HepG2 (cell line): ENCODE results near the gene GPER1. TPM values are rescaled to one million over a fixed set of nuclear protein-coding genes. Genes with fewer than 3 reads are reported as not detected.

Experiments used
- ATAC-seq: fragments of 200-7000 bp; cut with Tn5 transposase; 3 replicates; pipeline ENCODE4 v1.9.1; 2020; ENCODE audit warnings: mild to moderate bottlenecking, moderate library complexity
- BruUV-seq: library from RNA; stranded (reverse); fragments of 400-500 nt; replicated peaks from 2 replicates; lab custom pipeline; 2021; lab: Mats Ljungman, UMichigan
- CTCF ChIA-PET: fragments of 300-600 bp; formaldehyde crosslinking; extraction: SDS; loops from one replicate; lab custom pipeline; 2021; ENCODE audit warnings: low total read pairs, inconsistent platforms, low intra/inter-chr PET ratio; lab: Yijun Ruan, JAX
- POLR2A ChIA-PET: fragments of 350-600 bp; sonication (Branson Sonifier 250); formaldehyde crosslinking; loops from one replicate; lab custom pipeline; 2020; ENCODE audit warnings: antibody characterized with exemption, inconsistent platforms; lab: Yijun Ruan, JAX
- DNase-seq: peaks from one replicate; pipeline ENCODE4 v3.0.0-alpha.2; 2015; ENCODE audit warnings: low spot score
- FAIRE-seq: peaks from 3 replicates; lab custom pipeline; 2011; peaks lifted over from hg19 to GRCh38; lab: Jason Lieb, UNC
- H2AFZ ChIP-seq: one replicate; pipeline ENCODE4 v1.6.1; 2011; ENCODE audit warnings: low read length, inconsistent platforms
- H3K27ac ChIP-seq: fragments of 300-600 bp; 3 replicates; pipeline ENCODE4 v1.8.0; 2011; ENCODE audit warnings: mixed run types, mild to moderate bottlenecking, mixed read lengths, low read length, inconsistent platforms; ENCODE audit not compliant: insufficient read depth; ENCODE audit errors: extremely low read length
- H3K27me3 ChIP-seq, 2 experiments: fragments of 200-600 bp in 1 of 2; 2 replicates in 1 of 2; 3 replicates in 1 of 2; pipeline versions ENCODE4 v1.6.0 to v1.8.0; 2011; ENCODE audit warnings: low read length in 2 of 2, mild to moderate bottlenecking in 2 of 2, moderate library complexity in 2 of 2, inconsistent platforms in 1 of 2; ENCODE audit not compliant: insufficient read depth in 2 of 2, control insufficient read depth in 1 of 2
- H3K36me3 ChIP-seq, 2 experiments: fragments of 200-600 bp in 1 of 2; replicated peaks in 1 of 2; 2 replicates in 1 of 2; 3 replicates in 1 of 2; pipeline versions ENCODE4 v1.5.1 to v1.8.0; 2011; ENCODE audit warnings: low read length in 2 of 2, inconsistent platforms in 1 of 2; ENCODE audit not compliant: insufficient read depth in 2 of 2, control insufficient read depth in 1 of 2
- H3K4me1 ChIP-seq: 2 replicates; pipeline ENCODE4 v1.5.1; 2012; ENCODE audit warnings: low read length, inconsistent platforms; ENCODE audit not compliant: insufficient read depth
- H3K4me2 ChIP-seq: 2 replicates; pipeline ENCODE4 v1.6.0; 2011; ENCODE audit warnings: low read depth, low read length, inconsistent platforms
- H3K4me3 ChIP-seq, 3 experiments: fragments of 200-600 bp in 1 of 3; sonication (generic), shearing (Covaris generic) in 1 of 3; replicated peaks in 1 of 3; 2 replicates each; pipeline ENCODE4 v1.5.1; 2011 to 2016; ENCODE audit warnings: low read length in 3 of 3, inconsistent platforms in 2 of 3, low read depth in 2 of 3, mild to moderate bottlenecking in 2 of 3, control low read depth in 1 of 3, mixed read lengths in 1 of 3; ENCODE audit not compliant: insufficient read depth in 1 of 3
- H3K79me2 ChIP-seq: one replicate; pipeline ENCODE4 v1.6.1; 2011; ENCODE audit warnings: low read length, inconsistent platforms; ENCODE audit not compliant: insufficient read depth
- H3K9ac ChIP-seq: 2 replicates; pipeline ENCODE4 v1.6.0; 2011; ENCODE audit warnings: mild to moderate bottlenecking, low read depth, low read length, inconsistent platforms; ENCODE audit not compliant: insufficient read depth
- H3K9me3 ChIP-seq: 2 replicates; pipeline ENCODE4 v1.5.1; 2012; ENCODE audit warnings: mild to moderate bottlenecking, low read length
- H4K20me1 ChIP-seq: 2 replicates; pipeline ENCODE4 v1.6.0; 2011; ENCODE audit warnings: inconsistent platforms, mild to moderate bottlenecking, low read length, moderate library complexity; ENCODE audit not compliant: insufficient read depth
- AGO2 ChIP-seq: fragments of 200-400 bp; formaldehyde crosslinking; optimal IDR thresholded peaks from 2 replicates; pipeline ENCODE3; 2017; ENCODE audit warnings: mild to moderate bottlenecking, low read depth, low read length, moderate library complexity
- FOXK1 ChIP-seq: sonication (generic); formaldehyde crosslinking; IDR thresholded peaks from 2 replicates; pipeline ENCODE4 v1.4.0; 2020; ENCODE audit warnings: low read depth, missing genetic modification reagents, borderline replicate concordance
- POGK ChIP-seq: sonication (generic); formaldehyde crosslinking; conservative IDR thresholded peaks from 2 replicates; pipeline ENCODE4 v1.8.0; 2022; ENCODE audit warnings: mild to moderate bottlenecking, moderate library complexity, missing genetic modification reagents
- SRSF9 ChIP-seq: fragments of 200-400 bp; formaldehyde crosslinking; IDR thresholded peaks from 2 replicates; pipeline ENCODE4 v1.6.1; 2018; ENCODE audit warnings: borderline replicate concordance, mild to moderate bottlenecking, low read depth, low read length; ENCODE audit not compliant: insufficient read depth, poor library complexity, severe bottlenecking
- TERF1 ChIP-seq: sonication (generic); formaldehyde crosslinking; IDR thresholded peaks from 2 replicates; pipeline ENCODE4 v1.8.0; 2022; ENCODE audit warnings: mild to moderate bottlenecking, missing genetic modification reagents, moderate library complexity
- WIZ ChIP-seq: sonication (generic); formaldehyde crosslinking; IDR thresholded peaks from 2 replicates; pipeline ENCODE4 v1.5.1; 2020; ENCODE audit warnings: mild to moderate bottlenecking, missing genetic modification reagents
- ZNF510 ChIP-seq: sonication (generic); formaldehyde crosslinking; IDR thresholded peaks from 2 replicates; pipeline ENCODE4 v1.4.0; 2020; ENCODE audit warnings: low read depth, mild to moderate bottlenecking, missing genetic modification reagents
- ZNF709 ChIP-seq: sonication (generic); formaldehyde crosslinking; IDR thresholded peaks from 2 replicates; pipeline ENCODE4 v1.5.0; 2020; ENCODE audit warnings: mild to moderate bottlenecking, missing genetic modification reagents
- ZNF781 ChIP-seq: sonication (generic); formaldehyde crosslinking; IDR thresholded peaks from 2 replicates; pipeline ENCODE4 v1.5.1; 2020; ENCODE audit warnings: borderline replicate concordance, mild to moderate bottlenecking, missing genetic modification reagents; ENCODE audit errors: not compliant biosample characterization
- WGBS: methylation state at CpG from one replicate; pipeline ENCODE4 v1.1.6; 2017; ENCODE audit warnings: low lambda C conversion rate; 5-methylcytosine and 5-hydroxymethylcytosine counted together
- in situ Hi-C: cut with HindIII; loops from 2 replicates; pipeline ENCODE4 v1.10.0; 2017; ENCODE audit warnings: low pct_unique_long_range_greater_than_20kb; ENCODE audit not compliant: extremely low pct_ligation_motif_present
- intact Hi-C: fragments of 100-400 bp; cut with micrococcal nuclease; formaldehyde crosslinking; loops from one replicate; pipeline ENCODE4 v1.10.0; 2022; ENCODE audit not compliant: unreplicated experiment
- polyA plus RNA-seq, 8 experiments: library from polyadenylated mRNA; depleted of rRNA in 3 of 8; stranded (reverse) in 7 of 8; unstranded in 1 of 8; fragments of >200 nt; fragmentation: Illumina TruSeq in 4 of 8; extraction: Trizol in 4 of 8; gene quantifications; 2 replicates each; pipeline versions ENCODE4 v1.2.1 to v1.2.3, GENCODE V29; 2011 to 2016; ENCODE audit warnings: low read depth in 4 of 8, missing spikeins in 1 of 8, mixed read lengths in 1 of 8; ENCODE audit not compliant: insufficient read depth in 1 of 8
- total RNA-seq, 5 experiments: library from RNA; depleted of rRNA; stranded (reverse); fragments of >200 nt; fragmentation: Illumina TruSeq; extraction: Trizol; gene quantifications; 2 replicates each; pipeline ENCODE4 v1.2.3, GENCODE V29; 2016; ENCODE audit warnings: low read depth in 1 of 5

GPER1 gene
- total and polyA plus RNA-seq, 2 of the 13 experiments (the other 11 are each of a cell fraction or from before 2014, with no cell fraction given) = 12.7 to 19.7 TPM

GRCh38 chr7:1105189-1105588, 17.3 kb downstream of the GPER1 start (continued):
- TF ChIP-seq TERF1 (CRISPR knock-in tag) (no peak), ZNF709 (no peak), POGK (CRISPR knock-in tag) (no peak), WIZ (CRISPR knock-in tag) (no peak), FOXK1 (CRISPR knock-in tag) (no peak), ZNF510 (CRISPR knock-in tag) (no peak), SRSF9 (no peak)

- no peak overlapping the region for H3K4me3 ChIP-seq
- TF ChIP-seq AGO2 (peak; percentile 26), ZNF781 (CRISPR knock-in tag) (no peak)
- ATAC-seq (no peak), DNase-seq (no peak), FAIRE-seq (no peak)
- in situ Hi-C loops = no loop called here
- H3K27ac ChIP-seq = no peak overlapping the region
- CTCF ChIA-PET = no interaction called here
- no peaks in the 10 kb centered on the region for H3K9me3 ChIP-seq
- BruUV-seq = no TSS peak
- 96% methylated on average over 25 of the region's 27 CpGs for WGBS
- H3K36me3 ChIP-seq = peaks cover 0 to 4% of the 10 kb centered on the region in 2 experiments; a peak in 2 of 5 replicates
- no peak overlapping the region for H3K9ac ChIP-seq
- H3K79me2 ChIP-seq = peaks cover 21% of the 10 kb centered on the region
- H3K27me3 ChIP-seq = no peaks in the 10 kb centered on the region
- no peaks in the 10 kb centered on the region for H4K20me1 ChIP-seq
- POLR2A ChIA-PET = interaction anchor here (1.3 kb wide), 1 partner anchor 50 kb away, joined by 3 read pairs; no protein-coding TSS in a partner anchor
- intact Hi-C loops = no loop called here
- no peak overlapping the region for H3K4me2 ChIP-seq
- no peak overlapping the region for H2AFZ ChIP-seq
- peaks cover 30% of the 10 kb centered on the region for H3K4me1 ChIP-seq
These were observed 18.3 kb downstream of the GPER1 start for GRCh38 chr7:1106063-1106792.
